ENCODE data around the gene NIPA2.

Gene NIPA2

GRCh38 chr15:22874966-22875365 is 36.5 kb downstream of the NIPA2 start:
- no peak for TF ChIP-seq CTCF (IDR thresholded peaks at IDR 0.05; ENCODE audit: borderline replicate concordance, insufficient read depth, low read depth, low read length)
- no peak overlapping the region for H3K4me3 ChIP-seq (ENCODE audit: low read depth, low read length)

- TF ChIP-seq CTCF (IDR thresholded peaks at IDR 0.05; ENCODE audit: borderline replicate concordance, insufficient read depth, low read depth, low read length): no peak
- no peak overlapping the region for H3K4me3 ChIP-seq (ENCODE audit: low read depth, low read length)
Measured at GRCh38 chr15:22877117-22877516, 38.7 kb downstream of the NIPA2 start.

- no peak for TF ChIP-seq CTCF (IDR thresholded peaks at IDR 0.05; ENCODE audit: borderline replicate concordance, insufficient read depth, low read depth, low read length)
- no peak overlapping the region for H3K4me3 ChIP-seq (ENCODE audit: low read depth, low read length)
Measured at GRCh38 chr15:22877607-22878006, 39.1 kb downstream of the NIPA2 start.

- no peak for TF ChIP-seq CTCF (IDR thresholded peaks at IDR 0.05; ENCODE audit: borderline replicate concordance, insufficient read depth, low read depth, low read length)
- H3K4me3 ChIP-seq (ENCODE audit: low read depth, low read length): no peak overlapping the region
Measured at GRCh38 chr15:22878103-22878502, 39.6 kb downstream of the NIPA2 start.

- no peak for TF ChIP-seq CTCF (IDR thresholded peaks at IDR 0.05; ENCODE audit: borderline replicate concordance, insufficient read depth, low read depth, low read length)
- no peak overlapping the region for H3K4me3 ChIP-seq (ENCODE audit: low read depth, low read length)
Measured at GRCh38 chr15:22880068-22880980, 41.9 kb downstream of the NIPA2 start.

- TF ChIP-seq CTCF (IDR thresholded peaks at IDR 0.05; ENCODE audit: borderline replicate concordance, insufficient read depth, low read depth, low read length): no peak
- H3K4me3 ChIP-seq (ENCODE audit: low read depth, low read length): no peak overlapping the region
Measured at GRCh38 chr15:22880981-22881738, 42.7 kb downstream of the NIPA2 start.
